ENCODE results near the gene NBPF12. TPM values are rescaled to one million over a fixed set of nuclear protein-coding genes. Genes with fewer than 3 reads are reported as not detected.

Gene NBPF12
- 3.5 and 4.8 TPM in 2 replicates for total RNA-seq (ENCODE audit: low replicate concordance)

GRCh38 chr1:146938242-146938902, at the start of gene NBPF12:
TSS of gene NBPF12 (plus strand) at chr1:146938324. CDS start at chr1:146960144, 21,820 bp downstream.

Other genes starting within 250 kb of the NBPF12 start
- gene PRKAB2, start 234.1 kb downstream of the NBPF12 start, total RNA-seq (ENCODE audit: low replicate concordance), result 8.1 and 17.1 TPM in 2 replicates